Activated CD8-positive, alpha-beta T cell treated with anti-CD3 and anti-CD28 coated beads for 36 hours (primary cell): ENCODE data around the gene PPP6R2. TPM values are rescaled to one million over a fixed set of nuclear protein-coding genes. Genes with fewer than 3 reads are reported as not detected.

ENCODE experiments used
- ATAC-seq: fragments of 200-7000 bp; cut with Tn5 transposase; one replicate; pipeline ENCODE4 v1.10.0; 2021; ENCODE audit warnings: mild to moderate bottlenecking, moderate library complexity
- CTCF ChIA-PET: fragments of 350-600 bp; sonication (Branson Sonifier 250); formaldehyde crosslinking; loops from one replicate; lab custom pipeline; 2021; ENCODE audit warnings: antibody characterized with exemption; lab: Charles Lee
- POLR2A ChIA-PET: fragments of 350-600 bp; sonication (Branson Sonifier 250); formaldehyde crosslinking; loops from one replicate; lab custom pipeline; 2021; ENCODE audit warnings: antibody characterized with exemption; lab: Charles Lee
- DNase-seq: peaks from one replicate; pipeline ENCODE4 v3.0.0-alpha.2; 2020
- H3K27ac Mint-ChIP-seq: one replicate; pipeline ENCODE4 v1.8.0; 2021; ENCODE audit warnings: mild to moderate bottlenecking, mixed read lengths
- H3K27me3 Mint-ChIP-seq: one replicate; pipeline ENCODE4 v1.8.0; 2021; ENCODE audit warnings: mixed read lengths
- H3K36me3 Mint-ChIP-seq: one replicate; pipeline ENCODE4 v1.8.0; 2021; ENCODE audit warnings: low read depth, mixed read lengths
- H3K4me1 Mint-ChIP-seq: one replicate; pipeline ENCODE4 v1.8.0; 2021; ENCODE audit warnings: low read depth, mixed read lengths
- H3K4me3 Mint-ChIP-seq: one replicate; pipeline ENCODE4 v1.8.0; 2021; ENCODE audit warnings: mild to moderate bottlenecking, moderate library complexity, mixed read lengths
- H3K9me3 Mint-ChIP-seq: one replicate; pipeline ENCODE4 v1.8.0; 2021; ENCODE audit warnings: mixed read lengths
- intact Hi-C: fragments of 100-400 bp; cut with micrococcal nuclease; formaldehyde crosslinking; loops from one replicate; pipeline ENCODE4 v1.10.0; 2022
- total RNA-seq, 2 experiments: library from RNA; stranded (reverse); gene quantifications; one replicate each; pipeline ENCODE4 v1.2.3, GENCODE V29; 2021
- TF ChIP-seq, protein P1 (sequence below): fragments of 200-600 bp; IDR thresholded peaks from one replicate; pipeline ENCODE4 v1.8.0; 2022; ENCODE audit warnings: antibody characterized with exemption, mild to moderate bottlenecking

PPP6R2 gene
- total RNA-seq, 2 experiments from 2014 or later: 44.2 to 44.3 TPM

DNA sequence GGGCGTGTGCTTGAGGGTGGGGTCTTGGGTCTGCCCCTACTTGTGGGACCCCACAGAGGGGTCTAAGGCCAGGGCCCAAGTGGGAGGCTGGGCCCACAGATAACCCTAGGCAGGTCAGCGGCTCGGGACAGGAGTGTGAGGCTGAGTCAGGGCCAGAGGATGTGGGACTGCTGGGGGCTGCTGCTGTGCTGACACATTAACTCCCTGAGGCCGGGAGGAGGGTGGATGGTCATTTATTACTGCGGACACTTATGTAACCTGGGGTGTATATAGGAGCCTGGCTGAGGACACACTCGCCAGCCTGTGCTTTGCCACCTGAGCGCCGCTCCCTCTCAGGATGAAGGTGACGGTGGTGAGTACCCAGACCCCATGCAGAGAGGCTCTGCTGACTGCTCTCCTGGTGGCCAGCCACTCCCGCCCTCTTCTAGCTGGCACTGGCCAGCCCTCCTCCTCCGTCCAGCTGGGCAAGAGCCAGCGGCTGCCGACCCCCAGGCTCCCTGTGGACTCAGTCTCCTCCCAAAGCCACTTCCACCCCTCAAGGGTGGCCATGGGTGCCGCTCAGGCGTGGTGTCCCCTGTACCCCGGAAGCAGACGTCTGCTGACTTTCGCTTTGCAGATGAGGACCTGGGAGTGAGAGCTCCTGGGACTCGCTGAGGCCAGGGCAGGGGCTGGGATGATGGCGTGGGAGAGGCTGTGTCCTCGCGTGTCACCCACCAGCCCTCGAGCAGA lies 143.6 kb downstream of the PPP6R2 start, which contains the start of gene MIOX:
Gene MIOX (plus strand): TSS at position 299 of the 729 bp plus-strand sequence. CDS start 39 bp downstream, at position 338.
- ChIA-PET POLR2A (interaction anchor here (0.6 to 1.5 kb wide), 2 partner anchors 9 to 14 kb away, joined by 3 to 5 read pairs; no protein-coding TSS in a partner anchor), CTCF (interaction anchor here (0.7 to 1.2 kb wide), 4 partner anchors 10 to 39 kb away, joined by 3 read pairs; no protein-coding TSS in a partner anchor)
- Mint-ChIP-seq H3K27me3 (no peaks in the 10 kb centered on the region), H3K27ac (no peak within 1 kb of the TSS), H3K36me3 (no peaks in the 10 kb centered on the region), H3K4me1 (peaks cover 7% of the 10 kb centered on the region), H3K9me3 (no peaks in the 10 kb centered on the region), H3K4me3 (no peak within 1 kb of the TSS)
- TF ChIP-seq, protein P1, sequence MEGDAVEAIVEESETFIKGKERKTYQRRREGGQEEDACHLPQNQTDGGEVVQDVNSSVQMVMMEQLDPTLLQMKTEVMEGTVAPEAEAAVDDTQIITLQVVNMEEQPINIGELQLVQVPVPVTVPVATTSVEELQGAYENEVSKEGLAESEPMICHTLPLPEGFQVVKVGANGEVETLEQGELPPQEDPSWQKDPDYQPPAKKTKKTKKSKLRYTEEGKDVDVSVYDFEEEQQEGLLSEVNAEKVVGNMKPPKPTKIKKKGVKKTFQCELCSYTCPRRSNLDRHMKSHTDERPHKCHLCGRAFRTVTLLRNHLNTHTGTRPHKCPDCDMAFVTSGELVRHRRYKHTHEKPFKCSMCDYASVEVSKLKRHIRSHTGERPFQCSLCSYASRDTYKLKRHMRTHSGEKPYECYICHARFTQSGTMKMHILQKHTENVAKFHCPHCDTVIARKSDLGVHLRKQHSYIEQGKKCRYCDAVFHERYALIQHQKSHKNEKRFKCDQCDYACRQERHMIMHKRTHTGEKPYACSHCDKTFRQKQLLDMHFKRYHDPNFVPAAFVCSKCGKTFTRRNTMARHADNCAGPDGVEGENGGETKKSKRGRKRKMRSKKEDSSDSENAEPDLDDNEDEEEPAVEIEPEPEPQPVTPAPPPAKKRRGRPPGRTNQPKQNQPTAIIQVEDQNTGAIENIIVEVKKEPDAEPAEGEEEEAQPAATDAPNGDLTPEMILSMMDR: no peak
- ATAC-seq (no peak), DNase-seq (no peak)
- intact Hi-C loops: no loop called here

DNA sequence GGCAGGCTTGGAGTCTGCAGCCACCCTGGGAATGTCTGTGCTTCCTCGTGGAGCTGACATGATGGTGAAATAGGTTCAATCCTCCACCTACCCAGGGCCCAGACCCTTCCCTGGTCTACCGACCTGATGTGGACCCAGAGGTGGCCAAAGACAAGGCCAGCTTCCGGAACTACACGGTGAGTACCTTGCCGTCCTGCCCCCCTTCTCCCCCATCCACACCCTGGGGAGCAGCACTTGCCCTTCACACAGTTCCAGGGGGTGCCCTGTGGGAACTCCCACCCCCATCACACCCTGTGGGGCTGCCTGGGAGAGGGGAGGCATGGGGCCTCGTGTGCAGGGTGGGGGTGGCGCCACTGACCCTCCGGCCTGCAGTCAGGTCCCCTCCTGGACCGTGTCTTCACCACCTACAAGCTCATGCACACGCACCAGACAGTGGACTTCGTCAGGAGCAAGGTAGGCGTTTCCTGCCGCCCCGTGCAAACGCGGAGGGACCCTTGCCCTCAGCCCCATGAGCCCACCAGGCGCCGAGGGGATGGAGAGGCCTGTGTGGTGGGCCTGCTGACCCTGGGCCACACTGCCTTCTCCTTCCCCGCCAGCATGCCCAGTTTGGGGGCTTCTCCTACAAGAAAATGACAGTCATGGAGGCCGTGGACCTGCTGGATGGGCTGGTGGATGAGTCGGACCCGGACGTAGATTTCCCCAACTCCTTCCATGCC lies 144.3 kb downstream of the PPP6R2 start:
- Mint-ChIP-seq H3K27ac (no peak overlapping the region), H3K4me1 (peaks cover 7% of the 10 kb centered on the region), H3K4me3 (no peak overlapping the region), H3K27me3 (no peaks in the 10 kb centered on the region), H3K36me3 (no peaks in the 10 kb centered on the region), H3K9me3 (no peaks in the 10 kb centered on the region)
- DNase-seq: no peak
- TF ChIP-seq, protein P1: no peak
- no peak for ATAC-seq
- POLR2A ChIA-PET: interaction anchor here (1.5 kb wide), 1 partner anchor 13 kb away, joined by 5 read pairs; no protein-coding TSS in a partner anchor
- intact Hi-C loops: no loop called here
- CTCF ChIA-PET: interaction anchor here (0.7 to 1.2 kb wide), 3 partner anchors 10 to 39 kb away, joined by 3 read pairs; no protein-coding TSS in a partner anchor

DNA sequence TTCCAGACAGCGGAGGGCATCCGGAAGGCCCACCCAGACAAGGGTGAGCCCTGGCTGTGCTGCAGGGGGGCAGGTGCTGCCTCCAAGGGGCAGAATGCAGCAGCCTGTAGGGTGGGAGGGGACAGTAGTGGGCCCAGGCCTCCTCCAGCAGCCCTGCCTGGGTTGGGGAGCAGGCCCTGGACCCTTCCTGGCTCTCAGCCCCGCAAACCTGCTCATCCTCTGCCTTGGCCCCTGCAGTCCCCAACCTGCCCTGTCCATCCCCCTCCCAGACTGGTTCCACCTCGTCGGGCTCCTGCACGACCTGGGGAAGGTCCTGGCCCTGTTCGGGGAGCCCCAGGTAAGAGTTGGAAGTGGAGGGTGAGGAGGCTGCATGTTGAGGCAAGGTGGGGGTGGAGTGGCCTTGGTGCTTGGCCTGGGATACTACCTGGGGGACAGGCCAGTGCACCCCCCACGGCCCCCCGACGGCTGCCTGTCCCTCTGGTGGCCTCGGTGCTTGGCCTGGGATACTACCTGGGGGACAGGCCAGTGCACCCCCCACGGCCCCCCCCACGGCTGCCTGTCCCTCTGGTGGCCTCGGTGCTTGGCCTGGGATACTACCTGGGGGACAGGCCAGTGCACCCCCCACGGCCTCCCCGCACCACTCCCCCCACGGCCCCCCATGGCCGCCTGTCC lies 145.0 kb downstream of the PPP6R2 start:
- no peak for ATAC-seq
- no peak overlapping the region for H3K27ac Mint-ChIP-seq
- TF ChIP-seq, protein P1: no peak

DNA sequence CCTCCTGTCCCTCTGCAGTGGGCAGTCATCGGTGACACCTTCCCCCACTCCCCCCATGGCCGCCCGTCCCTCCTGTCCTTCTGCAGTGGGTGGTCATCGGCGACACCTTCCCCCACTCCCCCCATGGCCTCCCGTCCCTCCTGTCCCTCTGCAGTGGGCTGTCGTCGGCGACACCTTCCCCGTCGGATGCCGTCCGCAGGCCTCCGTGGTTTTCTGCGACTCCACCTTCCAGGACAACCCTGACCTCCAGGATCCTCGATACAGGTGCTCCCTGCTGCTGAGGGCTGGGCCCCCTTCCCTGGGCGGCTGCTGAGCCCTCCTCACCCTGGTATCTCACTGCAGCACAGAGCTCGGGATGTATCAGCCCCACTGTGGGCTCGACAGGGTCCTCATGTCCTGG lies 145.8 kb downstream of the PPP6R2 start:
- Mint-ChIP-seq H3K27me3 (no peaks in the 10 kb centered on the region), H3K9me3 (no peaks in the 10 kb centered on the region), H3K36me3 (no peaks in the 10 kb centered on the region), H3K4me1 (peaks cover 7% of the 10 kb centered on the region), H3K4me3 (no peak overlapping the region), H3K27ac (no peak overlapping the region)
- ATAC-seq (no peak), DNase-seq (no peak)
- intact Hi-C loops: no loop called here
- POLR2A ChIA-PET: no interaction called here
- CTCF ChIA-PET: no interaction called here
- TF ChIP-seq, protein P1: no peak

More for the DNA sequence above, 145.0 kb downstream of the PPP6R2 start:
- ChIA-PET CTCF (no interaction called here), POLR2A (interaction anchor here (1.5 kb wide), 1 partner anchor 12 kb away, joined by 5 read pairs; no protein-coding TSS in a partner anchor)
- intact Hi-C loops: no loop called here
- DNase-seq: no peak
- Mint-ChIP-seq H3K36me3 (no peaks in the 10 kb centered on the region), H3K27me3 (no peaks in the 10 kb centered on the region), H3K9me3 (no peaks in the 10 kb centered on the region), H3K4me1 (peaks cover 7% of the 10 kb centered on the region), H3K4me3 (no peak overlapping the region)
